Stomach (tissue), 9 donors: ENCODE data around the gene LIN28B. TPM values are rescaled to one million over a fixed set of nuclear protein-coding genes. Genes with fewer than 3 reads are reported as not detected.

Experiments used
- DNase-seq, 2 donors: peaks; one replicate each; pipeline versions ENCODE4 v3.0.0 to v3.0.0-alpha.2; 2013 to 2019
- H3K27ac ChIP-seq, 5 donors: fragments of 200-600 bp in 4 of 5; sonication (generic) in 4 of 5; one replicate each; pipeline ENCODE4 v1.5.1; 2013 to 2019; ENCODE audit warnings: mild to moderate bottlenecking in 1 of 5, moderate library complexity in 1 of 5
- H3K27me3 ChIP-seq, 3 donors: fragments of 200-600 bp; sonication (generic); one replicate each; pipeline ENCODE4 v1.5.1; 2017 to 2019; ENCODE audit warnings: mixed run types in 1 of 3
- H3K36me3 ChIP-seq, 4 donors: fragments of 200-600 bp; sonication (generic); 1 replicate in 3 of 4; 2 replicates in 1 of 4; pipeline ENCODE4 v1.5.1; 2016 to 2019
- H3K4me1 ChIP-seq, 4 donors: fragments of 200-600 bp; sonication (generic); one replicate each; pipeline ENCODE4 v1.5.1; 2016 to 2019
- H3K4me3 ChIP-seq, 4 donors: fragments of 200-600 bp; sonication (generic) in 3 of 4; one replicate each; pipeline ENCODE4 v1.5.1; 2016 to 2019; ENCODE audit warnings: mild to moderate bottlenecking in 1 of 4
- H3K9me3 ChIP-seq, 4 donors: fragments of 200-600 bp; sonication (generic); one replicate each; pipeline ENCODE4 v1.5.1; 2016 to 2019
- EP300 ChIP-seq: sonication (generic); formaldehyde crosslinking; IDR thresholded peaks from one replicate; pipeline ENCODE4 v1.6.1; 2017; ENCODE audit warnings: antibody characterized with exemption
- POLR2A ChIP-seq, 4 donors: fragments of 450-650 bp; IDR thresholded peaks; one replicate each; pipeline ENCODE4 v1.6.1; 2016; ENCODE audit warnings: antibody characterized with exemption in 4 of 4, control low read depth in 2 of 4, mild to moderate bottlenecking in 1 of 4, moderate library complexity in 1 of 4
- POLR2AphosphoS5 ChIP-seq, 3 donors: sonication (generic); formaldehyde crosslinking; IDR thresholded peaks; one replicate each; pipeline ENCODE4 v1.6.1; 2016; ENCODE audit warnings: antibody characterized with exemption in 3 of 3
- whole genome bisulfite sequencing, 5 donors: extraction: QIAGEN DNeasy Blood & Tissue Kit in 3 of 5; methylation state at CpG; one replicate each; pipeline versions ENCODE4 v1.1.5 to v1.1.7; 2013 to 2018; 5-methylcytosine and 5-hydroxymethylcytosine counted together
- intact Hi-C: fragments of 100-400 bp; cut with DNase I; formaldehyde crosslinking; loops from one replicate; pipeline ENCODE4 v1.15.1; 2023; ENCODE audit warnings: low total_unique reads
- polyA plus RNA-seq, 3 donors: library from polyadenylated mRNA; stranded (reverse); fragments of 200-250 nt; gene quantifications; one replicate each; pipeline ENCODE4 v1.2.3, GENCODE V29; 2013
- total RNA-seq, 5 donors: library from RNA; depleted of rRNA; stranded (reverse); fragments of >200 nt; gene quantifications; one replicate each; pipeline versions ENCODE4 v1.1.0 to v1.2.3, GENCODE V29; 2014 to 2016
- TF ChIP-seq, protein P1 (sequence below), 7 experiments: fragments of 450-650 bp in 4 of 7; fragments of 200-600 bp in 3 of 7; sonication (generic) in 3 of 7; IDR thresholded peaks; one replicate each; pipeline ENCODE4 v1.5.1; 2016 to 2019; ENCODE audit warnings: antibody characterized with exemption in 7 of 7, control low read depth in 2 of 7, mild to moderate bottlenecking in 1 of 7
- donor health status: healthy with polysubstance abuse.
- donor health status: Bipolar disorder and iron deficiency.
- donor health status: healthy.

LIN28B gene
- total and polyA plus RNA-seq, 8 donors = not detected

DNA sequence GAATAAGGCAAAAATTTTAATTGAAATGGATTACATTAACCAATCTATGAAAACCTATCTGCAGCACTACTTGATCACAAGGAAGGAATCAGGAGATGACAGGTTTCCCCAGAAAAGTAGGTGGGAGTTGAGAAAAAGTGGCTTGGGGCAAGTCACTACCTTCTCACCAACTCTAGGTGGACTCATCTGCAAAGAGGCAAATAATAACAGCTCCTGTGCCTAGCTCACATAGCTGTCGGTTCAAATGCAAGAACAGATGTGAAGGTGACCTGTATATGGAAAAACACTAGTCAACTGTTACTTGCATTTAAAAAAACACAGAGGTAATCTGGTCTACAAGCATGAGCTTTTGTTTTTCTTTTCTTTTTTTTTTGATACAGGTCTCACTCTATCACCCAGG, 155.7 kb downstream of the LIN28B start:
- 76 to 97% (median 85%) methylated on average over 1 of the region's 1 CpG for WGBS, 5 donors
- H3K27ac ChIP-seq = no peak overlapping the region
- no peak for TF ChIP-seq POLR2A (IDR thresholded peaks at IDR 0.05)
- TF ChIP-seq, protein P1, sequence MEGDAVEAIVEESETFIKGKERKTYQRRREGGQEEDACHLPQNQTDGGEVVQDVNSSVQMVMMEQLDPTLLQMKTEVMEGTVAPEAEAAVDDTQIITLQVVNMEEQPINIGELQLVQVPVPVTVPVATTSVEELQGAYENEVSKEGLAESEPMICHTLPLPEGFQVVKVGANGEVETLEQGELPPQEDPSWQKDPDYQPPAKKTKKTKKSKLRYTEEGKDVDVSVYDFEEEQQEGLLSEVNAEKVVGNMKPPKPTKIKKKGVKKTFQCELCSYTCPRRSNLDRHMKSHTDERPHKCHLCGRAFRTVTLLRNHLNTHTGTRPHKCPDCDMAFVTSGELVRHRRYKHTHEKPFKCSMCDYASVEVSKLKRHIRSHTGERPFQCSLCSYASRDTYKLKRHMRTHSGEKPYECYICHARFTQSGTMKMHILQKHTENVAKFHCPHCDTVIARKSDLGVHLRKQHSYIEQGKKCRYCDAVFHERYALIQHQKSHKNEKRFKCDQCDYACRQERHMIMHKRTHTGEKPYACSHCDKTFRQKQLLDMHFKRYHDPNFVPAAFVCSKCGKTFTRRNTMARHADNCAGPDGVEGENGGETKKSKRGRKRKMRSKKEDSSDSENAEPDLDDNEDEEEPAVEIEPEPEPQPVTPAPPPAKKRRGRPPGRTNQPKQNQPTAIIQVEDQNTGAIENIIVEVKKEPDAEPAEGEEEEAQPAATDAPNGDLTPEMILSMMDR (IDR thresholded peaks at IDR 0.05) = no peak
- no peak for TF ChIP-seq POLR2AphosphoS5 (IDR thresholded peaks at IDR 0.05)
- TF ChIP-seq EP300 = no peak

DNA sequence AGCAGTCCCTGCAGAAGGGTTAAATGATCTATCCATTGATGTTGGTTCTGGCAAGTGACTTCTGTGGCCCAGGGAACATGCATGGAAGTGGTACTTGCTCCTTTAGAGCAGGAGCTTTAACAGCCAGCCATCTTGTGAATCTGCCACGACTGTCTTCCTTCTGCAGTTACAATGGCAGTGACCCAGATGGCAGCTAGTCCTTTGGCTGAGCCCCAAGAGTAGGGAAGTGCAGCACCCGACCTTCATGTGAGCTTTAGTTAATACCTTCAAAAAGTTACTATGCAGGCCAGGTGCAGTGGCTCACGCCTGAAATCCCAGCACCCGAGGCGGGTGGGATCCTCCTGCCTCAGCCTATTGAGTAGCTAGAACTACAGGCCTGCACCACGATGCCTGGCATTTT, 156.5 kb downstream of the LIN28B start:
- Histone ChIP-seq H3K9me3 (no peaks in the 10 kb centered on the region), H3K27ac (no peak overlapping the region), H3K36me3 (peaks cover 0 to 54% (median 27%) of the 10 kb centered on the region in 4 donors), H3K27me3 (no peaks in the 10 kb centered on the region), H3K4me1 (peaks cover 0 to 3% (median 0%) of the 10 kb centered on the region in 4 donors), H3K4me3 (no peak overlapping the region)
- intact Hi-C loops = no loop called here
- TF ChIP-seq, protein P1 (IDR thresholded peaks at IDR 0.05) = no peak
- TF ChIP-seq EP300 (no peak), POLR2AphosphoS5 (IDR thresholded peaks at IDR 0.05) (no peak), POLR2A (IDR thresholded peaks at IDR 0.05) (no peak)
- DNase-seq = no peak
- WGBS, 5 donors = 61 to 76% (median 71%) methylated on average over 6 of the region's 6 CpGs

More for the DNA sequence above, 155.7 kb downstream of the LIN28B start:
- Histone ChIP-seq H3K36me3 (peaks cover 0 to 55% (median 24%) of the 10 kb centered on the region in 4 donors), H3K27me3 (no peaks in the 10 kb centered on the region), H3K4me1 (peaks cover 0 to 3% (median 0%) of the 10 kb centered on the region in 4 donors), H3K9me3 (no peaks in the 10 kb centered on the region), H3K4me3 (no peak overlapping the region)
- intact Hi-C loops = no loop called here
- no peak for DNase-seq

DNA sequence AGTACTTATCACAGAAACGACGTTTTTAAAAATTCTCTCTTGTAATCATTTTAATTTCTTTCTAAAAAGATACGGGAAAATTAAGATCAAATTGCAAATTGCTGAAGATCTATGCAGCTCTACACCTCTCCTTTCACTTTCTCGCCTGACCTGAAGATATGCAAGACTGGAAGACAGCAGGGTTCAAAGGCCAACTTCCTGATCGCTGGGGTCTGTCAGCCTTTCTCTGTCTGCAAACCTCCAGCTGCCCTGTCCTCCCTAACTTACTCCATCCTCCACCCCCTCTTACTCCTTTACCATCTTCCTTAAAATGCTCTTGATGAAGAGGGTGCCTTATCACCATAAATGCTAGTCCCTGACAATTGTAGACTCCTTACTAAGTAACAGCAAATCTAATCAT, 159.2 kb downstream of the LIN28B start:
- DNase-seq = no peak
- intact Hi-C loops = no loop called here

DNA sequence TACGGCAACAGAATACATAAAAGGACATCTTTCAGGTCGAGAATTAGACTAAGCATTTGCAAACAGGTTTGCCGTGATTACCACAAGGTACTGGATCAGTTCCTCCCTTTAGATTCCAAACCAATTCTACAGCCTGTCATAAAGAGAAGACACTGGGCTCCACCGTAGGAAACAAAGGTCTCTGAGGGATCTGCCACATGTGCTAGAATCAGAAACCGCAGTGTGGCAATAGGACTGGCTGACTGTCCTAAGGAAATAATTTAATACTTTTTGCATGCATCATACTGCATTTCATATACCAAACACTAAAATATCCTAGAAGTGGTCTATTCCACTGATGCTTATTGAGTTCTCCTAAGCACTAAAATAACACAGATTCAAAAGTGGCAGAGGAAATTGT, 163.7 kb downstream of the LIN28B start:
- H3K4me1 ChIP-seq = no peaks in the 10 kb centered on the region
- peaks cover 0 to 62% (median 24%) of the 10 kb centered on the region in 4 donors for H3K36me3 ChIP-seq
- 77 to 89% (median 85%) methylated on average over 5 of the region's 5 CpGs for WGBS, 5 donors
- no peaks in the 10 kb centered on the region for H3K27me3 ChIP-seq
- no peak for TF ChIP-seq POLR2AphosphoS5 (IDR thresholded peaks at IDR 0.05)
- no peak for TF ChIP-seq POLR2A (IDR thresholded peaks at IDR 0.05)
- no peak for TF ChIP-seq EP300
- TF ChIP-seq, protein P1 (IDR thresholded peaks at IDR 0.05) = no peak
- intact Hi-C loops = no loop called here
- no peak overlapping the region for H3K4me3 ChIP-seq
- H3K27ac ChIP-seq = no peak overlapping the region
- no peak for DNase-seq
- H3K9me3 ChIP-seq = no peaks in the 10 kb centered on the region

More for the DNA sequence above, 159.2 kb downstream of the LIN28B start:
- H3K4me1 ChIP-seq = no peaks in the 10 kb centered on the region
- TF ChIP-seq POLR2A (IDR thresholded peaks at IDR 0.05) (no peak), POLR2AphosphoS5 (IDR thresholded peaks at IDR 0.05) (no peak)
- 67 to 79% (median 74%) methylated on average over 5 of the region's 5 CpGs for WGBS, 5 donors
- no peaks in the 10 kb centered on the region for H3K27me3 ChIP-seq
- no peak overlapping the region for H3K27ac ChIP-seq
- H3K36me3 ChIP-seq = peaks cover 0 to 43% (median 21%) of the 10 kb centered on the region in 4 donors
- H3K9me3 ChIP-seq = no peaks in the 10 kb centered on the region
- no peak overlapping the region for H3K4me3 ChIP-seq

DNA sequence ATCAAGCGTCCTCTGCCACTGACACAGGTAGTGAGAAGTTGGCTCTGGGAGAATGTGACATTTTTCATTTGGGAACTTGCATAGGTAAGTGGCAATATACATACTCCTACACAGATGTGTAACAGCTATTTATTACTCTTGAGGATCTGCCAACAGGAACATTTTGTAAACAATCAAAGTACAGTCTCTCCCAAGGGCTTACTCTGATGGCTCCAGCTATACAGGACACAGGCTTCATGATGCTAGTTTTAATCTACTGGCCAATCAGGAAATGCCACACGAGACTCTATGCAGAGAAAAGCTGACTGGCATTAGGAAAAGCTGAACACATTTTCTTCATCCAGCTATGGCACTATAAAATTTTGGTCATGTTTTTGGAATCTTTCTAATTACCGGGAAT, 165.1 kb downstream of the LIN28B start:
- DNase-seq = no peak
- TF ChIP-seq POLR2AphosphoS5 (IDR thresholded peaks at IDR 0.05) (no peak), EP300 (no peak), POLR2A (IDR thresholded peaks at IDR 0.05) (no peak)
- TF ChIP-seq, protein P1 (IDR thresholded peaks at IDR 0.05) = no peak
- Histone ChIP-seq H3K36me3 (peaks cover 0 to 61% (median 19%) of the 10 kb centered on the region in 4 donors), H3K27me3 (no peaks in the 10 kb centered on the region), H3K27ac (no peak overlapping the region), H3K4me3 (no peak overlapping the region), H3K4me1 (no peaks in the 10 kb centered on the region), H3K9me3 (no peaks in the 10 kb centered on the region)
- intact Hi-C loops = no loop called here
- 72 to 81% (median 74%) methylated on average over 3 of the region's 3 CpGs for WGBS, 5 donors
